MCF 10A (cell line): ENCODE measurements around the gene PPM1F. TPM values are rescaled to one million over a fixed set of nuclear protein-coding genes. Genes with fewer than 3 reads are reported as not detected.

Experiments used
- BruUV-seq: library from RNA; stranded (reverse); fragments of 400-500 nt; replicated peaks from 2 replicates; lab custom pipeline; 2021; lab: Mats Ljungman, UMichigan
- CTCF ChIA-PET: fragments of 300-600 bp; sonication (Branson Sonifier 250); formaldehyde crosslinking; extraction: SDS; loops from one replicate; lab custom pipeline; 2021; ENCODE audit warnings: antibody characterized with exemption, inconsistent platforms; lab: Yijun Ruan, JAX
- POLR2A ChIA-PET: fragments of 300-600, 350-650 bp; sonication (Branson Sonifier 250); formaldehyde crosslinking; extraction: SDS; loops from one replicate; lab custom pipeline; 2020; ENCODE audit warnings: antibody characterized with exemption, inconsistent platforms; lab: Yijun Ruan, JAX
- DNase-seq: peaks from one replicate; pipeline ENCODE4 v3.0.0-alpha.2; 2018; ENCODE audit not compliant: unreplicated experiment
- H3K27ac Mint-ChIP-seq: one replicate; pipeline ENCODE4 v1.8.0; 2022; ENCODE audit warnings: mild to moderate bottlenecking, low read depth, mixed read lengths; ENCODE audit not compliant: unreplicated experiment
- H3K27me3 Mint-ChIP-seq: one replicate; pipeline ENCODE4 v1.8.0; 2022; ENCODE audit warnings: mixed read lengths; ENCODE audit not compliant: insufficient read depth, unreplicated experiment
- H3K36me3 Mint-ChIP-seq: one replicate; pipeline ENCODE4 v1.8.0; 2022; ENCODE audit warnings: mild to moderate bottlenecking, moderate library complexity, mixed read lengths; ENCODE audit not compliant: insufficient read depth, unreplicated experiment
- H3K4me1 Mint-ChIP-seq: one replicate; pipeline ENCODE4 v1.8.0; 2022; ENCODE audit warnings: mixed read lengths; ENCODE audit not compliant: insufficient read depth, unreplicated experiment
- H3K4me3 Mint-ChIP-seq: one replicate; pipeline ENCODE4 v1.8.0; 2022; ENCODE audit warnings: mild to moderate bottlenecking, moderate library complexity, mixed read lengths; ENCODE audit not compliant: unreplicated experiment
- H3K9me3 Mint-ChIP-seq: one replicate; pipeline ENCODE4 v1.8.0; 2022; ENCODE audit warnings: mixed read lengths; ENCODE audit not compliant: unreplicated experiment
- intact Hi-C: fragments of 100-400 bp; cut with micrococcal nuclease; formaldehyde crosslinking; loops from 2 replicates; pipeline ENCODE4 v1.14.1; 2022
- total RNA-seq: library from RNA; stranded (reverse); gene quantifications from 2 replicates; pipeline ENCODE4 v1.2.3, GENCODE V29; 2022
- TF ChIP-seq, protein P1 (sequence below): fragments of 200-600 bp; IDR thresholded peaks from one replicate; pipeline ENCODE4 v1.8.0; 2022; ENCODE audit warnings: antibody characterized with exemption, mild to moderate bottlenecking; ENCODE audit not compliant: unreplicated experiment

PPM1F gene
- total RNA-seq, 1 experiment from 2014 or later: 32.6 TPM

DNA sequence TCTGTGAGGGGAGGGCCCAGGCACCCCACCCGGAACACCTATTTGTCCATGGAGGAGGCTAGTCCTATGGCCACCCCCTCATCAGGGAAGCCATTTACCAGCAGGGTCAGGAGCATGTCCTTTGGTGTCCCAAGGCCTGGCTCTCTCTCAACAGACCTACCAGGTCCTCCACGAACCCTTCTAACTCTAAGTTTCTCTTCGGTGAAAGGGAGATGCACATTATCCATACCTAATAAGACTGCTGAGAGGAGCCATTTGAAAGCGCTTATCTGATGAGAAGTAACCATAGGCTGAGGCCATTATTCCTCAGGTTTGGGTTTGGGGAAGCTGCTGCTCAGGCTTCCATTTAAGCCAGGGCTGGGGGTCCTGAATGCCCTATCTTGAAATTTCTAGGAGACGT lies 39.1 kb upstream of the PPM1F start:
- intact Hi-C loops: no loop called here
- TF ChIP-seq, protein P1, sequence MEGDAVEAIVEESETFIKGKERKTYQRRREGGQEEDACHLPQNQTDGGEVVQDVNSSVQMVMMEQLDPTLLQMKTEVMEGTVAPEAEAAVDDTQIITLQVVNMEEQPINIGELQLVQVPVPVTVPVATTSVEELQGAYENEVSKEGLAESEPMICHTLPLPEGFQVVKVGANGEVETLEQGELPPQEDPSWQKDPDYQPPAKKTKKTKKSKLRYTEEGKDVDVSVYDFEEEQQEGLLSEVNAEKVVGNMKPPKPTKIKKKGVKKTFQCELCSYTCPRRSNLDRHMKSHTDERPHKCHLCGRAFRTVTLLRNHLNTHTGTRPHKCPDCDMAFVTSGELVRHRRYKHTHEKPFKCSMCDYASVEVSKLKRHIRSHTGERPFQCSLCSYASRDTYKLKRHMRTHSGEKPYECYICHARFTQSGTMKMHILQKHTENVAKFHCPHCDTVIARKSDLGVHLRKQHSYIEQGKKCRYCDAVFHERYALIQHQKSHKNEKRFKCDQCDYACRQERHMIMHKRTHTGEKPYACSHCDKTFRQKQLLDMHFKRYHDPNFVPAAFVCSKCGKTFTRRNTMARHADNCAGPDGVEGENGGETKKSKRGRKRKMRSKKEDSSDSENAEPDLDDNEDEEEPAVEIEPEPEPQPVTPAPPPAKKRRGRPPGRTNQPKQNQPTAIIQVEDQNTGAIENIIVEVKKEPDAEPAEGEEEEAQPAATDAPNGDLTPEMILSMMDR: no peak
- H3K4me3 Mint-ChIP-seq: no peak overlapping the region
- no TSS peak for BruUV-seq
- no peak overlapping the region for H3K27ac Mint-ChIP-seq
- no peaks in the 10 kb centered on the region for H3K9me3 Mint-ChIP-seq
- no peaks in the 10 kb centered on the region for H3K4me1 Mint-ChIP-seq
- CTCF ChIA-PET: interaction anchor here (1.2 kb wide), 1 partner anchor 10 kb away, joined by 4 read pairs; the partner anchor contains the start of gene TOP3B
- H3K36me3 Mint-ChIP-seq: no peaks in the 10 kb centered on the region
- peaks cover 15% of the 10 kb centered on the region for H3K27me3 Mint-ChIP-seq
- POLR2A ChIA-PET: interaction anchor here (1.1 kb wide), 1 partner anchor 10 kb away, joined by 3 read pairs; the partner anchor contains the start of gene TOP3B
- DNase-seq: no peak

DNA sequence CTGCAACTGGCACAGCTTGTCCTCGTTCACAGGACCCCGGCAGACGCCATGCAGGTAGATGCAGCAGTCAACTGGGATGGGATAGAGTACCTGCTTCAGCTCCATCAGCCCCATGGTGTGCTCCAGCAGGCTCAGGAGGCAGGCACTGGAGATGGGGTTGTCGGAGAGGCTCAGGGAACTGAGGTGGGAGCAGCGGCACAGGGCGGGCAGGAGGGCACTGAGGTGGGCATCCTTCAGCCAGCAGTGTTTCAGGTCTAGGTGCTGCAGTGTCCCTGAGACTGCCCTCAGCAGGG lies 38.6 kb upstream of the PPM1F start:
- Mint-ChIP-seq H3K27ac (no peak overlapping the region), H3K9me3 (no peaks in the 10 kb centered on the region), H3K27me3 (peaks cover 15% of the 10 kb centered on the region), H3K36me3 (no peaks in the 10 kb centered on the region), H3K4me1 (no peaks in the 10 kb centered on the region), H3K4me3 (no peak overlapping the region)
- TF ChIP-seq, protein P1: no peak
- DNase-seq: no peak
- BruUV-seq: no TSS peak
- POLR2A ChIA-PET: interaction anchor here (0.9 kb wide), 1 partner anchor 9 kb away, joined by 3 read pairs; the partner anchor contains the start of gene TOP3B
- CTCF ChIA-PET: interaction anchor here (0.6 to 1.2 kb wide), 3 partner anchors 9 to 228 kb away, joined by 3 to 4 read pairs (median 3); partner anchors contain the start of gene TOP3B
- intact Hi-C loops: no loop called here

DNA sequence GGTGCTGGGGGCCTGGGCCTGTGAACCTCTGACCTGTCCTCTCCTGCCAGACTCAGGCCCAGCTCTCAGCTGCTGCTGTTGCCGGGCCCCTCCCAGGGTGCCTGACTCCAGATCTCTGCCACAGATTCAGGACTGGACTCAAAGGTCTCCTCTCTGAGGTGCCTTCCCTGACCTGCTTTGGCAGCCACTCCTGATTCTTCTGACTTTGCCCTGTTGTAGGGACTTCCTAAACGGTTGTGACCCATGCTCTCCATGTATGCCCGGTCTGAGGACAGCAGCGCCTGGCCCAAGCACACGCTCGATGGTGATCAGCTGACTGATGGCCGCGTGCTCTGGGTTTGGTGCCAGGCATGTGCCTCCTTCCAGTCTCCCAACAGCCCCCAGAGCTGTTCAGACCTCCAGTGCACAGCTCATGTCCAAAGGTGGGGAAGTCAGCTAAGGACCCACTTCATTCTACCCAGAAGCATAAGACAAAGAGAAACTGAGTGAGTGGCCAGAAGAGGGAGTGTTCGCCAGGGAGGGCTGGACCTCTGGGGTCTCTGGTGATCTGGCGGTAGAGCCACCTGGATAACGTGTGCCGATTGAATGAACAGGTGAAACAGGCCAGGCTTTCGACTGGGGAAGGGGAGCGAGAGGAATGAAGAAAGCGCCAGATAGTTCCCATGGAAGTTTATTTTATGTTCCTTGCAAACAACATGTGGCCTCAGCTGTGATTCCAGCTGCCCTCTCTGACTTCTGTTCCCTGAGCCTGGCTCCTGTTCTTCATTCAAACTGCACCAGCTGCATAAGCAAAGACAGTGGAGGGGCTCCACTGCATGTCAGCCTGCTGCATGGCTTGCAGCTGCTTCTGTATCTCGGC lies 38.0 kb upstream of the PPM1F start:
- no peaks in the 10 kb centered on the region for H3K36me3 Mint-ChIP-seq
- peaks cover 15% of the 10 kb centered on the region for H3K27me3 Mint-ChIP-seq
- POLR2A ChIA-PET: interaction anchor here (0.9 kb wide), 1 partner anchor 8 kb away, joined by 3 read pairs; the partner anchor contains the start of gene TOP3B
- intact Hi-C loops: no loop called here
- no peak overlapping the region for H3K27ac Mint-ChIP-seq
- TF ChIP-seq, protein P1: no peak
- no TSS peak for BruUV-seq
- no peaks in the 10 kb centered on the region for H3K4me1 Mint-ChIP-seq
- DNase-seq: no peak
- no peak overlapping the region for H3K4me3 Mint-ChIP-seq
- CTCF ChIA-PET: interaction anchor here (0.6 to 0.8 kb wide), 3 partner anchors 79 to 228 kb away, joined by 3 read pairs; no protein-coding TSS in a partner anchor
- no peaks in the 10 kb centered on the region for H3K9me3 Mint-ChIP-seq

DNA sequence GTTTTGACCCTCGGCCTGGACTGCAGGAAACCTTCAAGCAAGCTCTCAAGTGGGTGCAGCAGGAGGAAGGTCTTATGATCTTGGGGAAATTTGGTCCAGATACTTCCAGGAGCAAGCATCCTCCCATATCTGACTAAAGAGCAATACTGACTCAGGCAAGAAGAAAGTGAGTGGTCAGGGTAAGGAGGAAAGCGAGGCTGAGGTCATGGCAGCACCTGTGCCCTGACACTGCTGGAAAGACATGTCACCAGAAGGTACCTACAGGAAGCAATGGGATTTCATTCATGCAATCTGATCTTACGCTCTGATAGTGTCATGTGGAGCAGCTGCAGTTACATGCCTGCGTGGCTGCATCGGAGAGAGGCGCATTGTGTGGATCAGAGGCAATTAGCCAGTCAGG lies 36.4 kb upstream of the PPM1F start:
- Mint-ChIP-seq H3K27me3 (peaks cover 15% of the 10 kb centered on the region), H3K36me3 (no peaks in the 10 kb centered on the region), H3K27ac (no peak overlapping the region), H3K4me3 (no peak overlapping the region), H3K4me1 (no peaks in the 10 kb centered on the region), H3K9me3 (no peaks in the 10 kb centered on the region)
- BruUV-seq: no TSS peak
- intact Hi-C loops: loop anchor here (10.0 kb wide), 1 partner anchor 126 kb away; no protein-coding TSS in a partner anchor
- ChIA-PET CTCF (no interaction called here), POLR2A (no interaction called here)
- TF ChIP-seq, protein P1: no peak
- no peak for DNase-seq
